ENCODE results near the gene RXRB. TPM values are rescaled to one million over a fixed set of nuclear protein-coding genes. Genes with fewer than 3 reads are reported as not detected.

Gene RXRB
- total and polyA plus RNA-seq, 7 donors: 19.2 to 45.9 (median 34.7) TPM

- no peak for TF ChIP-seq CTCF (IDR thresholded peaks at IDR 0.05)
- H3K4me1 ChIP-seq: peaks cover 5% of the 10 kb centered on the region
- intact Hi-C loops (cut with DNase I): loop anchor here (1.0 to 5.0 kb wide), 2 partner anchors 25 to 71 kb away; no protein-coding TSS in a partner anchor
- H3K27ac ChIP-seq: no peak overlapping the region
- H3K4me3 ChIP-seq: no peak overlapping the region
- DNase-seq (no peak), ATAC-seq (no peak)
- no peaks in the 10 kb centered on the region for H3K9me3 ChIP-seq
- H3K27me3 ChIP-seq (ENCODE audit: insufficient read depth in 3 of 3, low read length in 2 of 3): no peaks in the 10 kb centered on the region
- no peaks in the 10 kb centered on the region for H3K36me3 ChIP-seq (ENCODE audit: insufficient read depth in 1 of 2, low read depth in 1 of 2)
- WGBS, 3 donors: 83 to 94% (median 85%) methylated on average over 4 to 6 of the region's 6 CpGs
These were observed 34.1 kb downstream of the RXRB start for GRCh38 chr6:33166363-33166762.

GRCh38 chr6:33165581-33166258 is 34.7 kb downstream of the RXRB start:
- Histone ChIP-seq H3K4me1 (peaks cover 5% of the 10 kb centered on the region), H3K9me3 (no peaks in the 10 kb centered on the region), H3K27ac (no peak overlapping the region), H3K36me3 (ENCODE audit: insufficient read depth in 1 of 2, low read depth in 1 of 2) (no peaks in the 10 kb centered on the region), H3K4me3 (no peak overlapping the region), H3K27me3 (ENCODE audit: insufficient read depth in 3 of 3, low read length in 2 of 3) (no peaks in the 10 kb centered on the region)
- DNase-seq (no peak), ATAC-seq (no peak)
- TF ChIP-seq CTCF (IDR thresholded peaks at IDR 0.05): no peak
- 79 to 87% (median 81%) methylated on average over 17 of the region's 17 CpGs for WGBS, 3 donors
- intact Hi-C loops (cut with DNase I): loop anchor here (1.0 to 5.0 kb wide), 2 partner anchors 26 to 72 kb away; no protein-coding TSS in a partner anchor

GRCh38 chr6:33164665-33165373 is 35.6 kb downstream of the RXRB start:
- Histone ChIP-seq H3K4me3 (no peak overlapping the region), H3K27ac (no peak overlapping the region), H3K36me3 (ENCODE audit: insufficient read depth in 1 of 2, low read depth in 1 of 2) (no peaks in the 10 kb centered on the region), H3K9me3 (no peaks in the 10 kb centered on the region), H3K27me3 (ENCODE audit: insufficient read depth in 3 of 3, low read length in 2 of 3) (no peaks in the 10 kb centered on the region), H3K4me1 (peaks cover 5% of the 10 kb centered on the region)
- DNase-seq (no peak), ATAC-seq (no peak)
- TF ChIP-seq CTCF (IDR thresholded peaks at IDR 0.05): no peak
- 56 to 68% (median 64%) methylated on average over 13 to 14 of the region's 14 CpGs for WGBS, 3 donors
- intact Hi-C loops (cut with DNase I): loop anchor here in 1 of 2 donors (5.0 kb wide), 1 partner anchor 72 kb away; no protein-coding TSS in a partner anchor

- no peak overlapping the region for H3K27ac ChIP-seq
- no peaks in the 10 kb centered on the region for H3K36me3 ChIP-seq (ENCODE audit: insufficient read depth in 1 of 2, low read depth in 1 of 2)
- intact Hi-C loops (cut with DNase I): no loop called here
- H3K9me3 ChIP-seq: no peaks in the 10 kb centered on the region
- no peak for TF ChIP-seq CTCF (IDR thresholded peaks at IDR 0.05)
- ATAC-seq (no peak), DNase-seq (no peak)
- H3K4me1 ChIP-seq: peaks cover 5% of the 10 kb centered on the region
- WGBS, 3 donors: 44 to 52% (median 50%) methylated on average over 10 of the region's 10 CpGs
- H3K27me3 ChIP-seq (ENCODE audit: insufficient read depth in 3 of 3, low read length in 2 of 3): no peaks in the 10 kb centered on the region
- H3K4me3 ChIP-seq: no peak overlapping the region
These were observed 36.3 kb downstream of the RXRB start for GRCh38 chr6:33164176-33164575.

Data from psoas muscle (tissue), 8 donors.